Stomach (tissue), 4 donors: ENCODE data around the gene OTOGL.

Experiments used
- CTCF ChIP-seq, 7 experiments: fragments of 450-650 bp in 4 of 7; fragments of 200-600 bp in 3 of 7; sonication (generic) in 3 of 7; IDR thresholded peaks; one replicate each; pipeline ENCODE4 v1.5.1; 2016 to 2019; ENCODE audit warnings: antibody characterized with exemption in 7 of 7, control low read depth in 2 of 7, mild to moderate bottlenecking in 1 of 7
- POLR2A ChIP-seq, 4 donors: fragments of 450-650 bp; IDR thresholded peaks; one replicate each; pipeline ENCODE4 v1.6.1; 2016; ENCODE audit warnings: antibody characterized with exemption in 4 of 4, control low read depth in 2 of 4, mild to moderate bottlenecking in 1 of 4, moderate library complexity in 1 of 4
- POLR2AphosphoS5 ChIP-seq, 3 donors: sonication (generic); formaldehyde crosslinking; IDR thresholded peaks; one replicate each; pipeline ENCODE4 v1.6.1; 2016; ENCODE audit warnings: antibody characterized with exemption in 3 of 3

GRCh38 chr12:80234667-80235066, 135.3 kb downstream of the OTOGL start:
- TF ChIP-seq CTCF (IDR thresholded peaks at IDR 0.05) (no peak), POLR2AphosphoS5 (IDR thresholded peaks at IDR 0.05) (no peak), POLR2A (IDR thresholded peaks at IDR 0.05) (no peak)
